ENCODE results near the gene EN1. TPM values are rescaled to one million over a fixed set of nuclear protein-coding genes. Genes with fewer than 3 reads are reported as not detected.
A peak's percentile ranks its signal among the peaks of the same experiment; 100 is the strongest.

EN1 gene
- total RNA-seq: not detected

- ATAC-seq (no peak), DNase-seq (no peak)
- H3K4me1 Mint-ChIP-seq: peaks cover 8% of the 10 kb centered on the region
- H3K27ac Mint-ChIP-seq: peak within 1 kb of the TSS; percentile 75
- H3K4me3 Mint-ChIP-seq: no peak within 1 kb of the TSS
- peaks cover 88% of the 10 kb centered on the region for H3K27me3 Mint-ChIP-seq
- CTCF ChIA-PET: interaction anchor here (0.6 to 1.0 kb wide), 2 partner anchors 8 to 779 kb away, joined by 4 read pairs; no protein-coding TSS in a partner anchor
- H3K36me3 Mint-ChIP-seq: peaks cover 8% of the 10 kb centered on the region
- no peaks in the 10 kb centered on the region for H3K9me3 Mint-ChIP-seq (ENCODE audit: low read depth)
These were observed at the start of gene EN1 for GRCh38 chr2:118846953-118847761. Gene EN1, minus strand, starts transcription at chr2:118847648. Its CDS starts 481 bp downstream, at chr2:118847167.

DNA sequence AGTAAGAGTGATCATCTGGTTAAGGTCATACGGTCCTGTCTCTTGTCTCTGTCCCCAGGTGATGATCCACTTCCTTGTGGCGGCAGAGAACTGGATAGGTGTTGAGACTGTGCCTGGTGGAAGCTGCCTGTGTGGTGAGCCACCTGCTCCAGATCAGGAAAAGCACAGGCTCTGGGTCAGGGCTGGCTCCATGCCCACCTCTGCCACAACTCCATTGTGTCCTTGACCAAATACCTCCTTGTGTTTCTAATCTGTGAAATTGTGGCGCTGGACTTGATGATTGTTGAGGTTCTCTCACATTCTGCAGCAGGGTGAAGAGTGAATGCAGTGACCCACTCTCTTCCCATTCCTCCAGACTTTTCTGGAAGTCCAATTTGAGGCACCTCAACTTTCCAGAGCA lies 45.7 kb upstream of the EN1 start:
- H3K27ac Mint-ChIP-seq: no peak overlapping the region
- CTCF ChIA-PET: interaction anchor here (1.4 kb wide), 1 partner anchor 11 kb away, joined by 4 read pairs; no protein-coding TSS in a partner anchor
- H3K27me3 Mint-ChIP-seq: no peaks in the 10 kb centered on the region
- no peaks in the 10 kb centered on the region for H3K4me1 Mint-ChIP-seq
- no peaks in the 10 kb centered on the region for H3K36me3 Mint-ChIP-seq
- no peak overlapping the region for H3K4me3 Mint-ChIP-seq
- H3K9me3 Mint-ChIP-seq (ENCODE audit: low read depth): peaks cover 5% of the 10 kb centered on the region
- ATAC-seq (no peak), DNase-seq (no peak)

DNA sequence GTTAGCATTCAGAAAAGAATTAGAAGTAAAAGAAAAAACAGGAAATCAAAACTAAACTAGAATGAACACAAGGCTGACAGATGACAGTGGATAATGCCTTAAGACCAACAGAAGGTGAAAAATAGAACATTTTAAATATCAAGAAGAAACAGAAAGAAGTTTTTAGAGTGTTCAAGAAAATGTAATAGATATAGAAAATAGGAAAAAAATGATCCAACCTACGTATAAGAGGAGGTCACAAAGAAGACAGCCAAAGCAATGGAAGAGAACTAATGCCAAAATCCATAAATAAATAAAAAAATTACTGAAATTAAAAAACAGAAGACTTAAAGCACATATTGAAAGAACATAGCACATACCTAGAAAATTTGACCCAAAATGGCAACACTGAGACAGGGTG lies 42.5 kb upstream of the EN1 start:
- CTCF ChIA-PET: no interaction called here
- no peak for DNase-seq
- ATAC-seq: no peak
- H3K27me3 Mint-ChIP-seq: no peaks in the 10 kb centered on the region
- H3K9me3 Mint-ChIP-seq (ENCODE audit: low read depth): peaks cover 5% of the 10 kb centered on the region
- H3K4me3 Mint-ChIP-seq: no peak overlapping the region
- H3K4me1 Mint-ChIP-seq: no peaks in the 10 kb centered on the region
- H3K27ac Mint-ChIP-seq: no peak overlapping the region
- no peaks in the 10 kb centered on the region for H3K36me3 Mint-ChIP-seq

- ATAC-seq: no peak
- no peak overlapping the region for H3K27ac Mint-ChIP-seq
- CTCF ChIA-PET: interaction anchor here (1.1 to 3.8 kb wide), 3 partner anchors 9 to 321 kb away, joined by 3 to 32 read pairs (median 3); no protein-coding TSS in a partner anchor
- DNase-seq: no peak
- H3K36me3 Mint-ChIP-seq: no peaks in the 10 kb centered on the region
- H3K27me3 Mint-ChIP-seq: no peaks in the 10 kb centered on the region
- no peak overlapping the region for H3K4me3 Mint-ChIP-seq
- H3K4me1 Mint-ChIP-seq: peaks cover 9% of the 10 kb centered on the region
- no peaks in the 10 kb centered on the region for H3K9me3 Mint-ChIP-seq (ENCODE audit: low read depth)
These were observed 36.3 kb upstream of the EN1 start for GRCh38 chr2:118883792-118884191.

DNA sequence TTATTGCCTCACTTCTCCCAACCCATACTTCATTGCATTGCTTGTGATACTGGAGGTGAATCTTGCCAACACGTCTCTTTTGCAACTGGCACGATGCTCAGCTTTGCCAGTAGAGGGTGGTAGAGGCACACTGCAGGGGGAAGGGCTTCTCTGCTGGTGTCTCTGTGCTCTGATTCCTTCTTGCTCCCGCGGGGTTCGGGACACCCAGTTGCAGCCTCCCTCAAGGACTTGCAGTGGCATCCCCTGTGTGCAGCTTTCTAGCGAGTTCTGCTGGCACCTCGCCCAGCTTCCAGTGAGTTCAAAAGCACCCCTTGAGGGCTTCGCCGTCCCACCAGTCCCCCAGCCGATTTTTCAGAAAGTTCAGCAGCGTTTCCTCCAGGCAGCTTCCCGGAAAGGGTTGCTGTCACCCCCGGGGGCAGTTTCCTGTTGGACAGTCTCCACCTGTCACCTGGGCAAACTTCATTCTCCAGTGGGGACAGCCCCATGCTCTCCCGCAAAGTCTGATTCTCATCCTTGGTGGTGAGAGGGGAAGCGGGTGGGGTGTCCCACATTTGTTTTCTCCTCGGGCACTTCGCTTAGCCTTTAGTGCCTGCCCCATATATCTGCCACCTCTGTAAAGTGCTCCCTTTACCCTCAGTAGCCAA lies 35.4 kb upstream of the EN1 start:
- no peak overlapping the region for H3K27ac Mint-ChIP-seq
- H3K36me3 Mint-ChIP-seq: no peaks in the 10 kb centered on the region
- H3K27me3 Mint-ChIP-seq: no peaks in the 10 kb centered on the region
- H3K4me1 Mint-ChIP-seq: peaks cover 9% of the 10 kb centered on the region
- ATAC-seq: peak; percentile 73
- H3K9me3 Mint-ChIP-seq (ENCODE audit: low read depth): no peaks in the 10 kb centered on the region
- peak overlapping the region; percentile 52 for H3K4me3 Mint-ChIP-seq
- peak; percentile 66 for DNase-seq
- CTCF ChIA-PET: interaction anchor here (0.8 to 3.8 kb wide), 12 partner anchors 10 to 594 kb away, joined by 3 to 32 read pairs (median 8); no protein-coding TSS in a partner anchor

GRCh38 chr2:118881490-118882129 lies 34.2 kb upstream of the EN1 start:
- Mint-ChIP-seq H3K9me3 (ENCODE audit: low read depth) (no peaks in the 10 kb centered on the region), H3K4me3 (no peak overlapping the region)

GRCh38 chr2:118880501-118880900 lies 33.1 kb upstream of the EN1 start:
- CTCF ChIA-PET: interaction anchor here (1.4 to 3.8 kb wide), 5 partner anchors 9 to 411 kb away, joined by 5 to 32 read pairs (median 12); no protein-coding TSS in a partner anchor
- peaks cover 9% of the 10 kb centered on the region for H3K4me1 Mint-ChIP-seq
- no peaks in the 10 kb centered on the region for H3K36me3 Mint-ChIP-seq

More at GRCh38 chr2:118881490-118882129, 34.2 kb upstream of the EN1 start:
- H3K36me3 Mint-ChIP-seq: no peaks in the 10 kb centered on the region
- ATAC-seq: peak; percentile 64
- CTCF ChIA-PET: interaction anchor here (0.8 to 3.8 kb wide), 19 partner anchors 10 to 849 kb away, joined by 3 to 32 read pairs (median 5); partner anchors contain the start of gene MARCO
- DNase-seq: peak; percentile 64
- H3K27me3 Mint-ChIP-seq: peaks cover 2% of the 10 kb centered on the region
- H3K4me1 Mint-ChIP-seq: peaks cover 9% of the 10 kb centered on the region
- no peak overlapping the region for H3K27ac Mint-ChIP-seq

GRCh38 chr2:118878531-118879149 lies 31.2 kb upstream of the EN1 start:
- no peak overlapping the region for H3K27ac Mint-ChIP-seq
- H3K36me3 Mint-ChIP-seq: no peaks in the 10 kb centered on the region
- DNase-seq: no peak
- H3K4me3 Mint-ChIP-seq: no peak overlapping the region
- CTCF ChIA-PET: no interaction called here
- peaks cover 2% of the 10 kb centered on the region for H3K27me3 Mint-ChIP-seq
- ATAC-seq: no peak
- H3K4me1 Mint-ChIP-seq: peaks cover 9% of the 10 kb centered on the region
- no peaks in the 10 kb centered on the region for H3K9me3 Mint-ChIP-seq (ENCODE audit: low read depth)

More at GRCh38 chr2:118880501-118880900, 33.1 kb upstream of the EN1 start:
- Mint-ChIP-seq H3K9me3 (ENCODE audit: low read depth) (no peaks in the 10 kb centered on the region), H3K27me3 (peaks cover 2% of the 10 kb centered on the region), H3K4me3 (no peak overlapping the region), H3K27ac (no peak overlapping the region)
- DNase-seq: no peak
- ATAC-seq: no peak

GRCh38 chr2:118875318-118875717 lies 27.9 kb upstream of the EN1 start:
- Mint-ChIP-seq H3K9me3 (ENCODE audit: low read depth) (no peaks in the 10 kb centered on the region), H3K27ac (no peak overlapping the region), H3K27me3 (peaks cover 11% of the 10 kb centered on the region), H3K4me3 (no peak overlapping the region), H3K4me1 (no peaks in the 10 kb centered on the region), H3K36me3 (no peaks in the 10 kb centered on the region)
- ATAC-seq (no peak), DNase-seq (no peak)
- CTCF ChIA-PET: no interaction called here

- H3K4me1 Mint-ChIP-seq: no peaks in the 10 kb centered on the region
- no peak for DNase-seq
- CTCF ChIA-PET: no interaction called here
- H3K9me3 Mint-ChIP-seq (ENCODE audit: low read depth): no peaks in the 10 kb centered on the region
- ATAC-seq: no peak
- H3K27me3 Mint-ChIP-seq: peaks cover 11% of the 10 kb centered on the region
- no peak overlapping the region for H3K27ac Mint-ChIP-seq
- H3K36me3 Mint-ChIP-seq: no peaks in the 10 kb centered on the region
- no peak overlapping the region for H3K4me3 Mint-ChIP-seq
These were observed 26.9 kb upstream of the EN1 start for GRCh38 chr2:118874324-118874723.

DNA sequence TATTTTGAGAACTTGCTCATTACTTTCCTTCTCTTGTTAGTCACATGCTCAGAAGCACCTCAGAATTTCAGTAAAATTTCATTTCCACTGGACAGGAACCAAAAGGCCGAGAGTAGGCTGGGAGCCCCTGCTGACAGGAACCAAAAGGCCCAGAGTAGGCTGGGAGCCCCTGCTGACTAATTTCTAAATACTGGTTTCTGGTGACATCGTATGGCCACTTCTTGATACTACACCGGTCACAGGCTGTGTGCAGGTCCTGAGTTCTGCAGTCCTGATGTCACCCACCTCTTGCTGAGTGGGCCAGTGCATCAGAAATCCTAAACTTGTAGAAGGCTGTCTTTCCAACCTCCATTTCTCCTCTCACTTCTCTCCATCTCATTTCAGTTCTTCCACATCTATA lies 17.7 kb upstream of the EN1 start:
- H3K27ac Mint-ChIP-seq: no peak overlapping the region
- H3K4me3 Mint-ChIP-seq: no peak overlapping the region
- no peaks in the 10 kb centered on the region for H3K36me3 Mint-ChIP-seq
- H3K9me3 Mint-ChIP-seq (ENCODE audit: low read depth): no peaks in the 10 kb centered on the region
- peak; percentile 75 for ATAC-seq
- no peaks in the 10 kb centered on the region for H3K4me1 Mint-ChIP-seq
- CTCF ChIA-PET: no interaction called here
- DNase-seq: no peak
- H3K27me3 Mint-ChIP-seq: peaks cover 42% of the 10 kb centered on the region

DNA sequence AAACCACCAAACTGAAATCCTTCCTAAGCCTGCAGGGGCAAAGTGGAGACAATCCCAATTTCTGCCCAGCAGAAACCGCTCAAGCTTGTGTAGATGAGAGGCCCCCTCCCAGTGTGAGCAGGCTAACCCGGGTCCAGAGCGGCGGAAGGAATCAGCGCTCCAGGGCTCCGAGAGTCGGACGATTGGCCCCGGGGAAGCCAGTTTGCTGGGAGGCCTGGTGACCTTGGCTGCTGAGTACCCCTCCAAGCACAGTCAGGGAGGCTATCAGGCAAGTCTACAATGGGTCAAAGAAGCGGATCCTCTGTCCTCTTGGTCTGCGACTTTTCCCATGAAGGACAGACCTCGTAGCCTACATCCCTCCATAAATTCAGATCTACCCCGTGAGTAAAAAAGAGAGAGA lies 16.8 kb upstream of the EN1 start:
- DNase-seq: no peak
- CTCF ChIA-PET: no interaction called here
- peaks cover 50% of the 10 kb centered on the region for H3K27me3 Mint-ChIP-seq
- no peak overlapping the region for H3K27ac Mint-ChIP-seq
- H3K4me3 Mint-ChIP-seq: no peak overlapping the region
- H3K9me3 Mint-ChIP-seq (ENCODE audit: low read depth): no peaks in the 10 kb centered on the region
- ATAC-seq: no peak
- H3K36me3 Mint-ChIP-seq: no peaks in the 10 kb centered on the region
- H3K4me1 Mint-ChIP-seq: no peaks in the 10 kb centered on the region

DNA sequence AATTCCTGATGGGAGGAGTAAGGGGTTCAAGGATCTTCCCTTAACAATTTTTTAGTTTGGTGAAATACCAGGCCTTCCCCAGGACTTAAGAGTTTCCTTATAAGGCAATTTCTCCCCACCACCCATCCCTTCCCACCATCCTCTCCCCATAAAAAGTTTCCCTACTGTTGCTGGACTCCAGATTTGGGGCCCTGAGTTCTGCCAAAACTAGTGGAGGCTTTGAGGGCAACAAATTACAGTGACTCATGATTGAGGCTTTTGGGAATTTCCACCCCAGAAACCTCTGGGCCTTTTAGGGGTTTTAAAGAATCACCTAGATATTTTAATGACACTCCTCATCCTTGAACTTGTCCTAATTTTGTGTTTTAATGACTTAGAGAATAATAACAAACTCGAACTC lies 14.3 kb upstream of the EN1 start:
- Mint-ChIP-seq H3K4me1 (peaks cover under 1% of the 10 kb centered on the region), H3K27ac (no peak overlapping the region), H3K27me3 (peaks cover 71% of the 10 kb centered on the region), H3K36me3 (peaks cover 1% of the 10 kb centered on the region), H3K9me3 (ENCODE audit: low read depth) (no peaks in the 10 kb centered on the region), H3K4me3 (no peak overlapping the region)
- DNase-seq (no peak), ATAC-seq (no peak)
- CTCF ChIA-PET: no interaction called here

Data from activated CD8-positive, alpha-beta memory T cell treated with anti-CD3 and anti-CD28 coated beads, Interleukin-2, amount 10 ng/mL, durations not matched to agents 7 days and 5 days (primary cell).